BE2C (cell line): Measurements from ENCODE around the gene LHPP.

Source experiments
- DNase-seq: peaks from one replicate; pipeline ENCODE4 v3.0.0-alpha.2; 2020
- H3K27me3 ChIP-seq: fragments of 250-450 bp; sonication (Bioruptor Pico); 2 replicates; pipeline ENCODE4 v1.5.1; 2020; ENCODE audit warnings: mild to moderate bottlenecking
- H3K36me3 ChIP-seq: fragments of 250-450 bp; sonication (Bioruptor Pico); 2 replicates; pipeline ENCODE4 v1.5.1; 2020; ENCODE audit warnings: mild to moderate bottlenecking
- H3K4me1 ChIP-seq: fragments of 250-450 bp; sonication (Bioruptor Pico); 2 replicates; pipeline ENCODE4 v1.5.1; 2020
- H3K4me3 ChIP-seq: 2 replicates; pipeline ENCODE4 v1.5.1; 2011; ENCODE audit warnings: low read depth, low read length
- H3K9me3 ChIP-seq: fragments of 250-450 bp; sonication (Bioruptor Pico); 2 replicates; pipeline ENCODE4 v1.5.1; 2020
- CTCF ChIP-seq: IDR thresholded peaks from 2 replicates; pipeline ENCODE4 v1.5.1; 2012; ENCODE audit warnings: mild to moderate bottlenecking, low read depth, low read length

The LHPP gene

GRCh38 chr10:124626759-124627380 is 165.2 kb downstream of the LHPP start:
- no peaks in the 10 kb centered on the region for H3K27me3 ChIP-seq
- no peak overlapping the region for H3K4me3 ChIP-seq
- TF ChIP-seq CTCF: no peak
- no peaks in the 10 kb centered on the region for H3K9me3 ChIP-seq
- no peaks in the 10 kb centered on the region for H3K4me1 ChIP-seq
- H3K36me3 ChIP-seq: 0 out of 2 replicates have a peak, but pooled peaks cover 3% of the 10 kb centered on the region
- no peak for DNase-seq

GRCh38 chr10:124627866-124628675 is 166.4 kb downstream of the LHPP start:
- H3K9me3 ChIP-seq: no peaks in the 10 kb centered on the region
- no peaks in the 10 kb centered on the region for H3K4me1 ChIP-seq
- no peak for DNase-seq
- no peak overlapping the region for H3K4me3 ChIP-seq
- no peaks in the 10 kb centered on the region for H3K27me3 ChIP-seq
- TF ChIP-seq CTCF: no peak
- no peaks in the 10 kb centered on the region; the same call in 1 of the 2 replicates for H3K36me3 ChIP-seq

- Histone ChIP-seq H3K4me1 (no peaks in the 10 kb centered on the region), H3K9me3 (no peaks in the 10 kb centered on the region), H3K36me3 (no peaks in the 10 kb centered on the region; the same call in 1 of the 2 replicates), H3K27me3 (no peaks in the 10 kb centered on the region), H3K4me3 (no peak overlapping the region)
- no peak for TF ChIP-seq CTCF
- DNase-seq: no peak
These were observed 167.0 kb downstream of the LHPP start for GRCh38 chr10:124628676-124629021.

GRCh38 chr10:124629415-124629814 is 167.8 kb downstream of the LHPP start:
- H3K36me3 ChIP-seq: no peaks in the 10 kb centered on the region; the same call in 1 of the 2 replicates
- no peak for TF ChIP-seq CTCF
- H3K4me1 ChIP-seq: no peaks in the 10 kb centered on the region
- no peak overlapping the region for H3K4me3 ChIP-seq
- DNase-seq: no peak
- no peaks in the 10 kb centered on the region for H3K9me3 ChIP-seq
- no peaks in the 10 kb centered on the region for H3K27me3 ChIP-seq

GRCh38 chr10:124629842-124630241 is 168.2 kb downstream of the LHPP start:
- TF ChIP-seq CTCF: no peak
- H3K27me3 ChIP-seq: no peaks in the 10 kb centered on the region
- H3K4me3 ChIP-seq: no peak overlapping the region
- no peaks in the 10 kb centered on the region; the same call in 1 of the 2 replicates for H3K36me3 ChIP-seq
- no peaks in the 10 kb centered on the region for H3K9me3 ChIP-seq
- no peaks in the 10 kb centered on the region for H3K4me1 ChIP-seq
- DNase-seq: no peak

GRCh38 chr10:124630551-124630950 is 168.9 kb downstream of the LHPP start:
- H3K4me1 ChIP-seq: no peaks in the 10 kb centered on the region
- no peak for TF ChIP-seq CTCF
- no peak for DNase-seq

More at GRCh38 chr10:124630551-124630950, 168.9 kb downstream of the LHPP start:
- H3K36me3 ChIP-seq: no peaks in the 10 kb centered on the region; the same call in 1 of the 2 replicates
- H3K9me3 ChIP-seq: no peaks in the 10 kb centered on the region
- H3K4me3 ChIP-seq: no peak overlapping the region
- no peaks in the 10 kb centered on the region for H3K27me3 ChIP-seq
